ENCODE results near the gene ARSB. TPM values are rescaled to one million over a fixed set of nuclear protein-coding genes. Genes with fewer than 3 reads are reported as not detected.

The ARSB gene
- polyA plus RNA-seq, 2 of the 4 experiments (the other 2 are of a cell fraction): 8.4 to 13.4 TPM

DNA sequence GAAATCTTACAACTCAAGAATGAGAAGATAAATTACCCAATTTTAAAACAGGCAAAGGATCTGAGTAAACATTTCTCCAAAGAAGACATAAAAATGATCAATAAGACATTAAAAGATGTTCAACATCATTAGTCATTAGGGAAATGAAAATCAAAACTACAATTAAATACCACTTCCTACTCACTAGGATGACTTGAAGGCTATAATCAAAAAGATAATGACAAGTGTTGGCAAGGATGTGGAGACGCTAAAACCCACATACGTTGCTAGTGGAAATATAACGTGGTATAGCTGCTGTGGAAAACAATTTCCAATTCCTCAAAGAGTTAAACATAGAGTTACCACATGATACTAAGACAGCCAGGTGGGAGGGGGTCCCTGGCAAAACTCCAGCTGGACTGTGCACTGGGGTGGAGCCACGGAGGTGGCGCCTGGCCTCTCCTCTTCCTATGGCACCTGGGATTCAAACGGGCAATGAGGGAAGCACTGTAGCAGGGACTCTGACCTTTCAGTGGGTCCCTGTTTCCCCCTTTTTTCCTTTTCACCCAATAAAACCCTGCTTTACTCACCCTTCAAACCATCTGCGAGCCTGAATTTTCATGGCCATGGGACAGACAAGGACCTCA, 5.9 kb downstream of the ARSB start:
- peaks cover 27% of the 10 kb centered on the region for H3K4me1 ChIP-seq
- DNase-seq (ENCODE audit: low read depth in 1 of 2, low spot score in 1 of 2) (no peak), FAIRE-seq (no peak), ATAC-seq (no peak)
- TF ChIP-seq RAD21 (conservative IDR thresholded peaks at IDR 0.05 in 1 of 2, IDR thresholded peaks at IDR 0.05 in 1 of 2): no peak
- TF ChIP-seq, protein P1, sequence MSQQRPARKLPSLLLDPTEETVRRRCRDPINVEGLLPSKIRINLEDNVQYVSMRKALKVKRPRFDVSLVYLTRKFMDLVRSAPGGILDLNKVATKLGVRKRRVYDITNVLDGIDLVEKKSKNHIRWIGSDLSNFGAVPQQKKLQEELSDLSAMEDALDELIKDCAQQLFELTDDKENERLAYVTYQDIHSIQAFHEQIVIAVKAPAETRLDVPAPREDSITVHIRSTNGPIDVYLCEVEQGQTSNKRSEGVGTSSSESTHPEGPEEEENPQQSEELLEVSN (IDR thresholded peaks at IDR 0.05; ENCODE audit: borderline replicate concordance, low read depth): no peak
- no peak for TF ChIP-seq HOXB13 (CRISPR knock-in tag; IDR thresholded peaks at IDR 0.05; ENCODE audit: low read depth)
- TF ChIP-seq ESRRA (IDR thresholded peaks at IDR 0.05; ENCODE audit: borderline replicate concordance, low read length): no peak
- no peaks in the 10 kb centered on the region for H3K9me3 ChIP-seq
- POLR2A ChIA-PET: no interaction called here
- H3K4me2 ChIP-seq: no peak overlapping the region
- no peak overlapping the region for H3K27ac ChIP-seq
- CTCF ChIA-PET: interaction anchor here (1.2 to 1.7 kb wide), 2 partner anchors 14 to 94 kb away, joined by 4 read pairs; no protein-coding TSS in a partner anchor
- WGBS (ENCODE audit: missing lambda C conversion rate): 87% methylated on average over 7 of the region's 7 CpGs
- no peak overlapping the region for H3K4me3 ChIP-seq

- no peak for TF ChIP-seq EHMT2 (IDR thresholded peaks at IDR 0.05; ENCODE audit: low read depth)
- TF ChIP-seq CEBPB (IDR thresholded peaks at IDR 0.05): no peak
- TF ChIP-seq HOXA7 (CRISPR knock-in tag; IDR thresholded peaks at IDR 0.05): no peak
- no peak for TF ChIP-seq RCOR1 (IDR thresholded peaks at IDR 0.05; ENCODE audit: low read depth, low read length)
- no peak for TF ChIP-seq ESRRA (IDR thresholded peaks at IDR 0.05; ENCODE audit: borderline replicate concordance, low read length)
- TF ChIP-seq MAFK (IDR thresholded peaks at IDR 0.05; ENCODE audit: partially characterized antibody): no peak
- no peak for TF ChIP-seq RFX5 (IDR thresholded peaks at IDR 0.05)
- no peak for TF ChIP-seq FOSB (CRISPR knock-in tag; IDR thresholded peaks at IDR 0.05)
- TF ChIP-seq, protein P1 (IDR thresholded peaks at IDR 0.05; ENCODE audit: borderline replicate concordance, low read depth): no peak
- TF ChIP-seq RAD21 (conservative IDR thresholded peaks at IDR 0.05 in 1 of 2, IDR thresholded peaks at IDR 0.05 in 1 of 2): no peak
- no peak for TF ChIP-seq BHLHE40 (IDR thresholded peaks at IDR 0.05; ENCODE audit: low read depth, low read length)
- no peak for TF ChIP-seq CBX8 (IDR thresholded peaks at IDR 0.05)
- TF ChIP-seq, protein P2, sequence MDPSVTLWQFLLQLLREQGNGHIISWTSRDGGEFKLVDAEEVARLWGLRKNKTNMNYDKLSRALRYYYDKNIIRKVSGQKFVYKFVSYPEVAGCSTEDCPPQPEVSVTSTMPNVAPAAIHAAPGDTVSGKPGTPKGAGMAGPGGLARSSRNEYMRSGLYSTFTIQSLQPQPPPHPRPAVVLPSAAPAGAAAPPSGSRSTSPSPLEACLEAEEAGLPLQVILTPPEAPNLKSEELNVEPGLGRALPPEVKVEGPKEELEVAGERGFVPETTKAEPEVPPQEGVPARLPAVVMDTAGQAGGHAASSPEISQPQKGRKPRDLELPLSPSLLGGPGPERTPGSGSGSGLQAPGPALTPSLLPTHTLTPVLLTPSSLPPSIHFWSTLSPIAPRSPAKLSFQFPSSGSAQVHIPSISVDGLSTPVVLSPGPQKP (IDR thresholded peaks at IDR 0.05; ENCODE audit: low read depth, low read length): no peak
- TF ChIP-seq ATOH8 (CRISPR knock-in tag; IDR thresholded peaks at IDR 0.05; ENCODE audit: low read depth): no peak
- TF ChIP-seq TP53 (CRISPR knock-in tag; IDR thresholded peaks at IDR 0.05): no peak
- no peak for TF ChIP-seq HOXB13 (CRISPR knock-in tag; IDR thresholded peaks at IDR 0.05; ENCODE audit: low read depth)
- TF ChIP-seq FOSL2 (IDR thresholded peaks at IDR 0.05): no peak
- TF ChIP-seq FOSL2 (CRISPR knock-in tag; IDR thresholded peaks at IDR 0.05): no peak
- TF ChIP-seq JUNB (IDR thresholded peaks at IDR 0.05): no peak
- no peak for TF ChIP-seq KDM1A (IDR thresholded peaks at IDR 0.05; ENCODE audit: low read depth)
- no peaks in the 10 kb centered on the region for H3K9me3 ChIP-seq
- 86% methylated on average over 8 of the region's 8 CpGs for WGBS (ENCODE audit: missing lambda C conversion rate)
- H3K4me1 ChIP-seq: peaks cover 4% of the 10 kb centered on the region; the same call in 2 of the 3 replicates
- ChIA-PET POLR2A (no interaction called here), CTCF (interaction anchor here (0.7 to 2.0 kb wide), 5 partner anchors 8 to 501 kb away, joined by 3 to 7 read pairs (median 3); no protein-coding TSS in a partner anchor)
- DNase-seq (ENCODE audit: low read depth in 1 of 2, low spot score in 1 of 2) (no peak), FAIRE-seq (no peak), ATAC-seq (no peak; a peak in 1 of 6 replicates)
- no peak overlapping the region for H3K4me3 ChIP-seq
- H3K4me2 ChIP-seq: no peak overlapping the region
- peak overlapping the region in 1 of 2 experiments; percentile 9; a peak in 1 of 6 replicates for H3K27ac ChIP-seq
Measured at GRCh38 chr5:78975035-78975434, 10.1 kb downstream of the ARSB start.

All from A549 (cell line).